Testis (tissue), 3 donors: Measurements from ENCODE around the gene USP36. TPM values are rescaled to one million over a fixed set of nuclear protein-coding genes. Genes with fewer than 3 reads are reported as not detected.
A peak's percentile ranks its signal among the peaks of the same experiment; 100 is the strongest.

ENCODE experiments used
- DNase-seq: peaks from one replicate; pipeline ENCODE4 v3.0.0-alpha.2; 2019
- H3K27ac ChIP-seq, 2 donors: fragments of 200-600 bp; sonication (generic); one replicate each; pipeline ENCODE4 v1.5.1; 2019
- H3K27me3 ChIP-seq: fragments of 200-600 bp; sonication (generic); one replicate; pipeline ENCODE4 v1.5.1; 2019
- H3K36me3 ChIP-seq: fragments of 200-600 bp; sonication (generic); one replicate; pipeline ENCODE4 v1.5.1; 2017; ENCODE audit warnings: low read depth; ENCODE audit errors: missing control alignments
- H3K4me1 ChIP-seq: fragments of 200-600 bp; sonication (generic); one replicate; pipeline ENCODE4 v1.5.1; 2019
- H3K4me3 ChIP-seq, 2 donors: fragments of 200-600 bp; sonication (generic); one replicate each; pipeline ENCODE4 v1.5.1; 2017 to 2019
- H3K9me3 ChIP-seq: fragments of 200-600 bp; sonication (generic); one replicate; pipeline ENCODE4 v1.5.1; 2017
- POLR2A ChIP-seq: fragments of 450-650 bp; IDR thresholded peaks from one replicate; pipeline ENCODE4 v1.6.1; 2017; ENCODE audit warnings: antibody characterized with exemption, mild to moderate bottlenecking, moderate library complexity
- WGBS, 2 donors: methylation state at CpG; one replicate each; pipeline ENCODE4 v1.1.5; 2018; 5-methylcytosine and 5-hydroxymethylcytosine counted together
- intact Hi-C: fragments of 100-400 bp; cut with DNase I; formaldehyde crosslinking; loops from one replicate; pipeline ENCODE4 v1.15.1; 2023; ENCODE audit warnings: low total_unique reads
- polyA plus RNA-seq: library from polyadenylated mRNA; stranded (reverse); fragments of 350-450 nt; fragmentation: Illumina TruSeq; extraction: RNeasy Lipid Tissue Mini Kit (QIAGEN cat#74804); gene quantifications from one replicate; pipeline ENCODE4 v1.2.3, GENCODE V29; 2014; ENCODE audit warnings: low read depth, low replicate concordance; ENCODE audit not compliant: insufficient read depth
- total RNA-seq, 2 donors: library from RNA; depleted of rRNA; stranded (reverse); fragments of >200 nt; gene quantifications; one replicate each; pipeline ENCODE4 v1.2.3, GENCODE V29; 2016
- TF ChIP-seq, protein P1 (sequence below), 3 experiments: fragments of 450-650 bp in 2 of 3; fragments of 200-600 bp in 1 of 3; sonication (generic) in 1 of 3; IDR thresholded peaks; one replicate each; pipeline ENCODE4 v1.5.1; 2016 to 2019; ENCODE audit warnings: antibody characterized with exemption in 3 of 3, mild to moderate bottlenecking in 2 of 3, moderate library complexity in 1 of 3

The USP36 gene
- total and polyA plus RNA-seq, 3 donors from 2014 or later: 32.8 to 79.8 (median 77.5) TPM

DNA sequence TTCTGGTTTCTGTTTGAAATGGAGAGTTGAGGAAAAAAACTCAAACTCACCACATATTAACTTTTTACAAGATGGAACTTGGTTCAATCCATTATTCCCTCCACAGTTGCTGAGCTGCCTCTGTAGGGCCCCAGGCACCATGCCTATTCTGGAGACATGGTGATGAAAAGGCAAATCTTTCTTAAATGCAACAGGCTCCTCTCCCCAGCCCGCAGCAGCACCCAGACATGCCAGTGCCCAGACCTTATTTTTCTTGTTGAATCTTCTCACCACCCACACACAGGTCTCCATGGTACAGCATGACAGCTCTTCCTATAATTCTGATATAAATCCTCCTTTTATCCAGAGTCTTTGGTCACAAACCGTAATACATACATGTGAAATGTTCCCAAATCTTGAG lies 66.2 kb downstream of the USP36 start:
- TF ChIP-seq POLR2A: no peak
- TF ChIP-seq, protein P1, sequence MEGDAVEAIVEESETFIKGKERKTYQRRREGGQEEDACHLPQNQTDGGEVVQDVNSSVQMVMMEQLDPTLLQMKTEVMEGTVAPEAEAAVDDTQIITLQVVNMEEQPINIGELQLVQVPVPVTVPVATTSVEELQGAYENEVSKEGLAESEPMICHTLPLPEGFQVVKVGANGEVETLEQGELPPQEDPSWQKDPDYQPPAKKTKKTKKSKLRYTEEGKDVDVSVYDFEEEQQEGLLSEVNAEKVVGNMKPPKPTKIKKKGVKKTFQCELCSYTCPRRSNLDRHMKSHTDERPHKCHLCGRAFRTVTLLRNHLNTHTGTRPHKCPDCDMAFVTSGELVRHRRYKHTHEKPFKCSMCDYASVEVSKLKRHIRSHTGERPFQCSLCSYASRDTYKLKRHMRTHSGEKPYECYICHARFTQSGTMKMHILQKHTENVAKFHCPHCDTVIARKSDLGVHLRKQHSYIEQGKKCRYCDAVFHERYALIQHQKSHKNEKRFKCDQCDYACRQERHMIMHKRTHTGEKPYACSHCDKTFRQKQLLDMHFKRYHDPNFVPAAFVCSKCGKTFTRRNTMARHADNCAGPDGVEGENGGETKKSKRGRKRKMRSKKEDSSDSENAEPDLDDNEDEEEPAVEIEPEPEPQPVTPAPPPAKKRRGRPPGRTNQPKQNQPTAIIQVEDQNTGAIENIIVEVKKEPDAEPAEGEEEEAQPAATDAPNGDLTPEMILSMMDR (IDR thresholded peaks at IDR 0.05): no peak
- whole genome bisulfite sequencing, 2 donors: 88 to 100% methylated on average over 2 of the region's 2 CpGs
- H3K4me3 ChIP-seq: no peak overlapping the region
- no peaks in the 10 kb centered on the region for H3K9me3 ChIP-seq
- no peak for DNase-seq
- intact Hi-C loops: no loop called here
- peak overlapping the region in 1 of 2 donors; percentile 58 for H3K27ac ChIP-seq
- H3K27me3 ChIP-seq: no peaks in the 10 kb centered on the region
- H3K4me1 ChIP-seq: no peaks in the 10 kb centered on the region
- H3K36me3 ChIP-seq: no peaks in the 10 kb centered on the region

DNA sequence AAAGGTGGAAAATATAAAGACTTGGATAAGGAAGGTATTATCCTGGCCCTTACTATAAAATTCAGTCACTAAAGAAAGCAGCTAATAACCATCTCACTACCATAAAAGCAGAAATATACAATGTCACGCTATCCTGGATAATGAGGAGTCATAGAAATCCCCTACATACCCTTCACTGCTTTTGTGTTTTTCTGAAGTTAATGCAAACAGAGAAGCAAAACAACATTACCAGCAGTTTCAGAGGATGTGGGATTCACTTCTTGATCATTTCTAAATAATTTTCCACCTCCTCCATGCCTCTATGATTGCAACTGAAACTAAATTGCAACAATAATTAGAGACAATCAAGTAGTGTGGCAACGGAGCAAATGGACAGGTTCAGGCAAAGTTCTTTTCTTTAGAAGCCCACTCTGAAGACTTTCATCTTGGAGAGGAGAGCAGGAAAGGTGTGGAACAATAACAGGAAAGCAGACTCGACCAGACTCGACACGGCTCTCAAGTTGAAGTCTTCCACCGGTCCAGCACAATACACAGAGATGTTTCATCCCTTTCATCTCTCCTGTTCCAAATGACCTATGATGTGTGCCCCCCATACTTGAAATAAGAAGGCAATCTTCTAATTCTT lies 68.7 kb downstream of the USP36 start:
- Histone ChIP-seq H3K4me1 (no peaks in the 10 kb centered on the region), H3K36me3 (no peaks in the 10 kb centered on the region), H3K9me3 (no peaks in the 10 kb centered on the region), H3K4me3 (no peak overlapping the region), H3K27ac (no peak overlapping the region), H3K27me3 (no peaks in the 10 kb centered on the region)
- no peak for DNase-seq
- TF ChIP-seq POLR2A: no peak
- TF ChIP-seq, protein P1 (IDR thresholded peaks at IDR 0.05): no peak
- intact Hi-C loops: no loop called here
- WGBS, 2 donors: 62 to 71% methylated on average over 6 of the region's 6 CpGs

DNA sequence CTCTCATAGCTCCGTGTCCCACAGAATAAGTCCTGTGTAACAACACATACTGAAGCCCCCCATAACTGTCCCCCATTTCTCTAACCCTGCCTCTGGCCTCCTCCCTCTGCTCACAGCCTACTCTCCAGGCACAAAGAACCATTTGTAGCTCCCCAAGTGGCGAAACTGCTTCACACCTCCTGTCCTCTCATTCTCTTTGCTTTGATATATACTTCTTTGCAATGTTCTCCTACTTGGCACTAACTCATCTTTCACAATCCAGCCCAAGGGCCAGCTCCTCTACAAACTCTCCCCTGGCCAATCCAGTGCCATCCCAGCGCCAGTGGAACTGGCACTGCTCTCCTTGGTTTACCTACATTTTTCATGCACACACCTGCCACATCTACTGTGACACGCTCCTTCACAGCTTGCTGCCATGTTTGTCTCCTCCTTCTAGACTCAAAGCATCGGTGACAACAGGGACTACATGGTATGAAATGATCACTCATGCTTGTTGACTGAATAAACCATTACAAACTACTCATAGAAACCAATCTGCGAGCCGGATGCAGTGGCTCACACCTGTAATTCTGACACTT lies 71.3 kb downstream of the USP36 start:
- TF ChIP-seq, protein P1 (IDR thresholded peaks at IDR 0.05): no peak
- TF ChIP-seq POLR2A: no peak
- Histone ChIP-seq H3K36me3 (no peaks in the 10 kb centered on the region), H3K27me3 (no peaks in the 10 kb centered on the region), H3K4me1 (no peaks in the 10 kb centered on the region), H3K4me3 (no peak overlapping the region), H3K9me3 (no peaks in the 10 kb centered on the region), H3K27ac (no peak overlapping the region)
- intact Hi-C loops: no loop called here
- WGBS, 2 donors: 95 to 98% methylated on average over 7 of the region's 7 CpGs
- no peak for DNase-seq

DNA sequence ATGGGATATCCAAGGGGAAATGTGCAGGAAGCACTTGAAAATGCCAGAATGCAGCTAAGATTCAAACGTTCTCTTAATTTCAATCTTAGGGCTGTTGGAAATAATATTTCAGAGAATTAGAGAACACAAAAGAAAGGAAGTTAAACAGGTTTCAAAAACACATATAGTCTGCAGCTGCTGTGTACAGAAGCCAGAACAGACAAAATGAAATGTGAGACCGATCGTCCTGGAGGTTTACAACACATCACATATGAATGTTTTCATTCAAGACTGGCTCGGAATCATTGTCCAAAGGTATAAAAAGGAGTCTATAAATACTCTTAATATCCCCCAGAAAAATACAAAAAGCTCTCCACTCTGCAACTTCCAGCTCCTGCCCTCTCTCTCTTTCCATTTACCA lies 72.8 kb downstream of the USP36 start:
- 75 to 85% methylated on average over 4 of the region's 4 CpGs for WGBS, 2 donors
- no peaks in the 10 kb centered on the region for H3K27me3 ChIP-seq
- H3K4me3 ChIP-seq: no peak overlapping the region
- intact Hi-C loops: no loop called here
- H3K36me3 ChIP-seq: no peaks in the 10 kb centered on the region
- no peak overlapping the region for H3K27ac ChIP-seq
- no peak for DNase-seq
- no peaks in the 10 kb centered on the region for H3K9me3 ChIP-seq
- no peaks in the 10 kb centered on the region for H3K4me1 ChIP-seq
- no peak for TF ChIP-seq POLR2A
- TF ChIP-seq, protein P1 (IDR thresholded peaks at IDR 0.05): no peak

DNA sequence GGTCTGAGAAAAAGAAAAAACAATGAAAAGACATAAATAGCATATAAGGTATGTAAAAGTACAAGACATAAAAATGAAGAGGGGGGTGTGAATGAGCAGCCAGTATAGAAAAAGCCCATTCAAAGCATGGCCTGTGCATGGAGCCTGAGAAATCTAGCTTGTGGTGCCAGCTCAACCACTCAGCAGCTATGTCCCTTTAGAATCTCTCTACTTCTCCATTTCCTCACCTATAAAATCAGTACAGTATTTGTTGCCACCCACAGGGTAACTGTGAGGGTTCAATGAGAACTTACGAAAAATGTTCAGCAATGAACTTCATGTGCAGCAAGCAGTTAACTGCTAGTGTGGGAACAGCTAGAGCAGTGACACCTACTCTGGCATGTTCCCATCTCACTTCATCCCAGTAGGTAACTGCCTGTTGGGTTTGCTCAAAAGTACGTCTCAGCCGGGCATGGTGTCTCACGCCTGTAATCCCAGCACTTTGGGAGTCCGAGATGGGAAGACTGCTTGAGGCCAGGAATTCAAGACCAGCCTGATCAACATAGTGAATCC lies 73.8 kb downstream of the USP36 start:
- Histone ChIP-seq H3K27ac (no peak overlapping the region), H3K27me3 (no peaks in the 10 kb centered on the region), H3K9me3 (no peaks in the 10 kb centered on the region), H3K4me3 (no peak overlapping the region), H3K36me3 (no peaks in the 10 kb centered on the region), H3K4me1 (peaks cover 6% of the 10 kb centered on the region)
- no peak for DNase-seq
- intact Hi-C loops: no loop called here
- TF ChIP-seq POLR2A: no peak
- TF ChIP-seq, protein P1 (IDR thresholded peaks at IDR 0.05): no peak
- WGBS, 2 donors: 84 to 97% methylated on average over 5 of the region's 5 CpGs
